ENCODE results near the gene ASAP2.

DNA sequence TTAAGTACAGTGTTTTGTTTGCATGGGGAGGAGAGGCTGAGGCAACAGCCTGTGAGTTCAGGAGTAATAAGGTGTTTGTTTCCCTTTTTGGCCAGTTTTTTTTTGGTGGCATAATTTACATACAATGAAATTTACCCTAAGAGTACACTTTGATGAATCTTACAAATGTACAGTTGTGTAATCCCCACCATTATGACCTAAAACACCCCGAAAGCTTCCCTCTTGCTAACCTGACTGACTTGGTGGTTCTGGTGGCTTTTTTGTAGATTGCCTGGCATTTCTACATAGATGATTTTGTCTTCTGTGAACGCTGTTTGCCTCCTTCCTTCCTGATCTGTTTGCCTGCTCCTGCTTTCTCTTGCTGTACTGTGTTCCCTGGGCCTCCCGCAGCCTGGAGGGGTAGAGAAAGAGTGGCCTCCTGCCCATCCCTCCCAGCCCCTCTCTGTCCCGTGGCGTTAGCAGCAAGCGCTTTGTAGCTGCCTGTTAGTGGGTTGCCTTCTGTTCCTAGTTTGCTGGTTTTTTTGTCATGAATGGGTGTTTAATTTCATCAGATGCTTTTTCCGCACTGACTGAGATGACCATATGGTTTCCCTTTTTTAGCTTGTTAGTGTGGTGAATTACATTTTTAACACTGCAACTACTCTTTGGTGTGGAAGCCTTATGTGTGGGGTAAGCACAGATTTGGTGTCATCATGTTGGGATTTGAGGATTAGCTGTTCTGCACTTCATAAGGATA lies 32.1 kb downstream of the ASAP2 start:
- TF ChIP-seq, protein P1, sequence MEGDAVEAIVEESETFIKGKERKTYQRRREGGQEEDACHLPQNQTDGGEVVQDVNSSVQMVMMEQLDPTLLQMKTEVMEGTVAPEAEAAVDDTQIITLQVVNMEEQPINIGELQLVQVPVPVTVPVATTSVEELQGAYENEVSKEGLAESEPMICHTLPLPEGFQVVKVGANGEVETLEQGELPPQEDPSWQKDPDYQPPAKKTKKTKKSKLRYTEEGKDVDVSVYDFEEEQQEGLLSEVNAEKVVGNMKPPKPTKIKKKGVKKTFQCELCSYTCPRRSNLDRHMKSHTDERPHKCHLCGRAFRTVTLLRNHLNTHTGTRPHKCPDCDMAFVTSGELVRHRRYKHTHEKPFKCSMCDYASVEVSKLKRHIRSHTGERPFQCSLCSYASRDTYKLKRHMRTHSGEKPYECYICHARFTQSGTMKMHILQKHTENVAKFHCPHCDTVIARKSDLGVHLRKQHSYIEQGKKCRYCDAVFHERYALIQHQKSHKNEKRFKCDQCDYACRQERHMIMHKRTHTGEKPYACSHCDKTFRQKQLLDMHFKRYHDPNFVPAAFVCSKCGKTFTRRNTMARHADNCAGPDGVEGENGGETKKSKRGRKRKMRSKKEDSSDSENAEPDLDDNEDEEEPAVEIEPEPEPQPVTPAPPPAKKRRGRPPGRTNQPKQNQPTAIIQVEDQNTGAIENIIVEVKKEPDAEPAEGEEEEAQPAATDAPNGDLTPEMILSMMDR (IDR thresholded peaks at IDR 0.05), result no peak
- no peak for TF ChIP-seq POLR2A (IDR thresholded peaks at IDR 0.05)

Measured in tibial nerve (tissue), 3 donors.